NCI-H774 (cell line): Measurements from ENCODE around the gene RPL36.
"Not testable (repeated sequence)": the region's sequence is repeated elsewhere in the genome, so short reads cannot be mapped to it uniquely, and the experiment has no call there.

Source experiments
- DNase-seq: peaks from one replicate; lab custom pipeline; 2025; lab: John Stamatoyannopoulos, UW

Gene RPL36

DNA sequence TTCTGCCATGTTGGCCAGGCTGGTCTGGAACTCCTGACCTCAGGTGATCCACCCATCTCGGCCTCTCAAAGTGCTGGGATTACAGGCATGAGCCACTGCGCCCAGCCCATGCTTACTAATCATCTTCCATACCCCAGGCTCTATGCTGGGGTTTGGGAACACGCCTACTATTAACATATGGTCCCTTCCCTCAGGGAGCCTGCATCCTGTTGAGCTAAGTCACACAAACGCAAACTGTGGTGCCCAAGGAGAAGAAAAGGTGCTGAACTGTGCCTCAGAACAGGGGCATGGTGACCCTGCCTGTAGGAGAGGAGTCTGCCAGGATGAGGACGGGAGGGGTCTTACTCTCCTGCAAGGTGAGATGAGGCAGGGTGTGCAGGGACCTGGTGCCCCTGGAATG is 15.4 kb upstream of the RPL36 start:
- no peak for DNase-seq

DNA sequence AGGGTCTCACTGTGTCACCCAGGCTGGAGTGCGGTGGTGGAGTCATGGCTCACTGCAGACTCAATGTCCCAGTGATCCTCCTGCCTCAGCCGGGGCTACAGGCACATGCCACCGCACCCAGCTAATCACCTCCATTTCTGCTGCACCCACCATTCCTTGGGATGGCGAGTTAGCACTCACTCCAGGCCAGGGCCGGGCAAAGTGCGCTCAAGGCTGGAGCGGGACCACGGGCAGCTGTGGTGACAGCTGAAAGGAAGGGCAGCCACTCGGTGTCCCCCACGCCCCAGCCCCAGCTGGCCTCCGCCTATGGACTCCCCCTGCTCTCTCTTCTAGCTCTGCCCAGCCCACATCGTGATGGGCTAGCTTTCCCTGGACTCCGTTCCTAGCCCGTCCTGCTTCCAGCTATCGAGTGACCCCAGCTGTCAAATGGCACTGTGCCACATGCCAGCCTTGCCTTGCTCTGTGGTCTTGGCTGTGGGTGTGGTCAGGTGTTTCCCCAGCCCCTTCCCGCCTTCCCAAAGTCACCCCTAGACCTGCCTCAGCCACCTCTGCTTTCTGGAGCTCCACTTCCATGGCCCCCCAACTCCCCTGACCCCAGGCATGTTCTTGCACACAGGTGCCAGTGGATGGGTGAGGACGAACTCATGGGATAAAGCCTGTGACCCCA is 13.9 kb upstream of the RPL36 start:
- no peak for DNase-seq

DNA sequence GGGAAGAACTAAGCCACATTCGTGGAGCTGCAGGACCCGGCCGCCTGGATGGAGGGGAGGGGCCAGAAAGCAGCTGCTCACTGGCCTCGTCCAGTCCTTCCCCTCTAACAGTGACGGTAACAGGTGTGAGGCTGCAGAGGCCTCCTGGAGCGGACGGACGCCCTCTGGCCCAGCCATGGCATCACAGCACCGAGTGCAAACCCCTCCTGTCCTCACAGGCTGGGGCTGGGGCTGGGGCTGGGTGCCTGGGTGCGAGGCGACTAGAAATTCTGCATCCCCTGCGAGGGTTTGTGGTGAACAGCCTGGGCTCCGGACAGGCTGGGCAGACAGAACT is 13.4 kb upstream of the RPL36 start:
- no peak for DNase-seq

DNA sequence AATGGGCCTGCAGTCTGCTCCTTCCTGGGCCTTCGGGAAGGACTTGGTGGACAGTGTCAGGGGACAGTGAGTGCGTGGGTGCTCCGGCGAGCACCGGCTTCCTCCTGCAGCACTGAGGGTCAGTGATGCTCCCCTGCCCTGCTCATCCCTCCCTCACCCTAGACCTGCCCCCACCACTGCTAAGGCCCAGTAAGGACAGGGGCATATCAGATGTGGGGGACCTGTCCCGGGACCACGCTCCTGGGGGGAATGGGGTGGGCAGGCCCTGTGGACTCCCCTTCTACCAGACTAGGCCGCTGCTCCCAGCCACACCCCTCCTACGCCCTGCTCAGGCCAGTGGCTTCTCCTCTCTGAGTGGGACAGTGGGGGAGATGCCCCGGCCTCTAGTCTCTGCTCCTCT is 13.0 kb upstream of the RPL36 start:
- DNase-seq: no peak

DNA sequence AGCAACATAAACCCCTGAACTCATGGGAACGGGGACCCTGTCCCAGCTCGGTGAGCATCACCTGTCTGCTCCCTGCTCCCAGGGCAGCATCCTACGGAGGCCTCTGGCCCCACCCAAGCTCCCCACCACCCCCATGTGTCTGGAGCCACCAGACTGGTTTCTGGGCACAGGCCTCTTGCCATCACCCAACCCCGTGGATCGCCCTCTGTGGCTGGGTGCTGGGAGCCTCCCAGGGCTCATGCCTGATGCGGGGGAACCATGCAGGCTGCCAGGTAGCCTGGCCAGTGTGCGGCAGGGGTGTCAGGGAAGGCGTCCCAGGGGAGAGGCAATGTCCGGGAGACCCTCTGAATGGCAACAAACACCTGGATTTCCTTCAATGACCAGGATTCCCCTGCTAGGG is 12.5 kb upstream of the RPL36 start:
- DNase-seq: no peak

DNA sequence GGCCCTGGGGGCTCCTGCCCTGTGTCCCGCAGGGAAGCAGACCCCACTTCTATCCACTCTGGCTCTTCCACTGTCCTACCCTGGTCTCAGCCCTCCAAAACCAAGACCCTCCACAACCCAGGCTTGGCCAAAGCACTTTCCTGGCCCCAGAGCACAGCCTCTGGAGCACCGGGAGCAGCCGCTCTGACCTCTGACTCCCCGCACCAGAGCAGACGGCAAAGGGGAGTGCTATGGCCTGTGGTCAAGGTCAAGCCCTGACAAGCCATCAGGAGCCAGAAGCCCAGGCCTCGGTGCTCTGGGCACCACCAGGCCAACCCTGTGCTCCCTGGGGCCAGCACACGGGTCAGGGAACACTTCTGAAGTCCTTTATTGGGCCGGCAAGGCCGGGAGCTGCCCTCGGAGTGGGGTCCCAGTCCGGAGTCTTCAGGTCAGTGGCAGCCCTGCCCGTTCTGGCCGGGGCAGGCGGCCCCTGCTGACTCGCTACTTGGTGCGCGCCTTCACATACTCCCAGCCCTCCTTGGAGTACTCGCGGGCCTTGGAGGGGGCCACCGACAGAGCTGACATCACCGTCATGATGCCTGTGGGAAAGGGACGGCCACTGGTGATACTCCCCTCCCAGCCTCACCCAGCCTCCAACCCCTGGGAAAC is 11.9 kb upstream of the RPL36 start:
- DNase-seq: no peak

DNA sequence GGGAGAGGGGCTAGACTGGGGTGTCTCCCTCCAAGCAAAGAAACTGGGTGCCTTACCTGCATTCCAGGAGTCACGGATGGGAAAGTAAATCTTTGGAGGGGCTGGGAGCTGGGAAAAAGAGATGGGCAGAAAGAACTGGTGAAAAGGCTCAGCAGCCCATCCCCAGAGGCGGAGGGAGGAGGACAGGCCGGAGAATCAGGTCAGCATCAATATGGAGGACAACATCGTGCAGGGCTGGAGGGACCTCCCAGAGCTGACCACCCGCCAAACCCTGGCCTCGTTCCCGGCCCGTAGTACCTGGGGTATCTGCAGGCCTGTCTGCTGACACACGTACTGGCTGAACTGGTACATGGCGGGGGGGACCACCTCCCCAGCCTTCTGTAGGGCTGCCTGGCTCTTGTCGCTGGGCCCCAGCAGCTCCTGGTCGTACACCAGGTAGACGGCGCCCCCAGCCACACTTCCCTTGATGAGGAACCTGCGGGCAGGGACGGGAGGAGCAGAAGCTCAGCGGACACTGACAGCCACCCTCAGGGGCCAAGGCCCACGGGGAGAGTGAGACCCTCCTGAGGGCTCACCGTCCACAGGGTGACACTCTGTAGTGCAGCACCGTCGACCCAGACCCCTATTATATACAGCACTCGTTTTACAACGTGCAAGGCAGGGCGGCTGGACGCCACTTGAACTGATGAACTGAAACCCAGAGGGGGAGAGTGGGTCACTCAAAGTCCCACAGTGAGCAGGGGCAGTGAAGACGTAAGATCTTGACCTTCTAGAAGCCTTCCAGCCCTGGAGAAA is 10.6 kb upstream of the RPL36 start:
- no peak for DNase-seq

DNA sequence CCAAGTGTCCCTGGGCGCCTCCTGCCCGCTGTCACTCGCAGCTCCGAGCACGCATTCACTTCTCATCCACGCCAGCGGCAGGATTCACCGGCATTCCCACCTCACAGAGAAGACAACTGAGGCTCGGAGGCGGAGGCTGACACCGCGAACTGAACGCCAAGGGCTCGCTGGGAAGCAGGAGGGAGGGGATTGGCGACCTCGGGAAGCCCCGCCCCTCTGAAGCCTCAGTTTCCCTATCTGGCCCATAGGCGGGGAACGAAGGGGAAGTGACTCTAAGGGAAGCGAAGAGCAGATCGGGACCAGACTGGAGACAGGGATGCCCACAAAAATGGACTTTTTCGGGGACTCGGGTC is 10.0 kb upstream of the RPL36 start:
- DNase-seq: no peak

DNA sequence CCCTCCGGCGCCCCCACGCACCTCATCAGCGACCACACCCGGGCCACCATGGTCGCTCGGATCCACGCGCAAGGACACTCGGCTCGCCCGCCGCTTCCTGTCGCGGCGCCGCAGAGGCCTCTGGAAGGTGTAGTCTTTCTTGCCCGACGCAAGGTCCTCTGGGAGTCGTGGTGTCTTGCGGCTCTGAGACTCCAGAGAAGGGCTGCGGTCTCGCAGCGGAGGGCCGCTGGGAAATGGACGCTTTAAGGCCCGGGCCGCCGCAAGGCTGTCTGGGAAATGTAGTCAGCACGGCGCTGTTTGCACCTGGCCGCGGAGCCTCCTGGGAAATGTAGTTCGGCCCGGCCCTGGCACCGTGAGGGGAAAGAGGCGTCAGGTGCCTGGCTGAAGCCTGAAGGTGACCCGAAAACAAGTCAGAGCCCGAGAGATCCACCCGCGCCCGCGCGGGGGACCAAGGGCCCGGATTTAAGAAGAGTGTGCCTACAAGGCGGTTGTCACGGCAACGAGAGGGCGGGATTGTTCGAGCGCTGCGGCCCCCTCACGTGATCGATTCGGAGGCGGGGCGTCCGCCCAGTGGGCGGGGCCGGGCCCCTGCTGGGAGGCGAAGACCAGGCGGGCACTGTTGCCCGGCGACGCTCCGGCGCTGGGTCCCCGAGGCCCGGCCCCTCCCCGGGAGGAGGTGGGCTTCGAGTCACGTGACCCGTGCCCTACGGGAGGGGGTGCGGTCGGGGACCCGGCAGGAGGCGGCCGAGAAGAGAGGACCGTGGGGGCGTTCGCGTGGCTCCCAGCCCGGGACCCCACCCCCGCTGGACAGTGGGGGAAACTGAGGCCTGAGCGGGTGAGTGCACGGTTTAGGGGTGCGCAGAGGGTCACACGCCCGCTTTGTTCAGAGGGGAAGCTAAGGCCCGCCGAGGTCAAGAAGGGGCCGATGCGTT is 9.4 kb upstream of the RPL36 start, which contains the start of the genes HSD11B1L and MICOS13:
HSD11B1L (plus strand) TSS at position 591 of the 932 bp plus-strand sequence. CDS start 3,806 bp downstream, outside the sequence.
MICOS13 (minus strand) TSS at position 80 of the 932 bp plus-strand sequence; CDS start at position 50, 30 bp downstream.
- peak; percentile 96 for DNase-seq

DNA sequence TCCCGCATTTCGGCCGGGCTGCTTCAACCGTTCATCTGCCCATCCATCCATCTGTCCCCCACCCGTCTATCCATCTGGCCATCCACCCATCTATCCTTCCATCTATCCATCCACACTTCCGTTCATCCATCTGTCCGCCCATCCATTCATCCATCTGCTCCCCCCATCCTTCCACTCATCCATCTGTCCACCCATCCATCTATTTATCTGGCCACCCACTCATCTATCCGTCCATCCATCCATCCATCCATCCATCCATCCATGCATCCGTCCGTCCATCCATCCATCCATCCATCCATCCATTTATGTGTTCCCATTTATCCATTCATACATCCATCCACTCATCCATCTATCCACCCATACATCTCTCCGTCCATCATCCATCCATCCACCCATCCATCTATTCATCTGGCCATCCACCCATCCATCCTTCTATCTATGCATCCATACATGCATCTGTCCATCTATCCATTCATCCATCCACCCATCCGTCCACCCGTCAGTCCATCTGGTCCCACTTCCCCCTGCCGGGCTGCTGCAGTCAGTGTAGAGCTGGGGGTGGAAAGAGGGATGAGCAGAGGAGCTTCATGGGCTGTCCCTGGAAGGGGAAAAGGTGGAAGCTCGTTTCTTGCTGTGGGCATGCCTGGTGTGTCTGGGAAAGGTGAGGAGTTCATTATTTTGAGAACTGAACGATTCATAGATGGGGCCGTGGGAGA is 8.5 kb upstream of the RPL36 start:
- no peak for DNase-seq

DNA sequence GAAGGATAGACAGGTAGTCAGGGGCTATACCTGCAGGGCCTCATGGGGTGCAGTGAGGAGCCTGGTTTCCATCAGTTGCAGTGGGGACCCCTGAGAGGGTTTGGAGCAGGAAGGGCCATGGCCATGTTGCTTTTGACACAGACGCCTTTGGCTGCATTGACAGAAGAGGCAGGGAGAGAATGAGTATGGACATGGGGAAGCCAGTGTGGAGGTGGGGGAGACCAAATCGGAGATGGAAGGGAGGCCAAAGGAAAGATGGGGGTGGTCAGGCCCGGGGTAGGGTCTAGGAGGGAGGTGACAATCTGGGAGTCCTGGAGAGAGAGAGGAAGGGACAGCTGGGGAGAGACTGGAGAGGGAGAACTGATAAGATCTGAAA is 8.0 kb upstream of the RPL36 start:
- DNase-seq: no peak

DNA sequence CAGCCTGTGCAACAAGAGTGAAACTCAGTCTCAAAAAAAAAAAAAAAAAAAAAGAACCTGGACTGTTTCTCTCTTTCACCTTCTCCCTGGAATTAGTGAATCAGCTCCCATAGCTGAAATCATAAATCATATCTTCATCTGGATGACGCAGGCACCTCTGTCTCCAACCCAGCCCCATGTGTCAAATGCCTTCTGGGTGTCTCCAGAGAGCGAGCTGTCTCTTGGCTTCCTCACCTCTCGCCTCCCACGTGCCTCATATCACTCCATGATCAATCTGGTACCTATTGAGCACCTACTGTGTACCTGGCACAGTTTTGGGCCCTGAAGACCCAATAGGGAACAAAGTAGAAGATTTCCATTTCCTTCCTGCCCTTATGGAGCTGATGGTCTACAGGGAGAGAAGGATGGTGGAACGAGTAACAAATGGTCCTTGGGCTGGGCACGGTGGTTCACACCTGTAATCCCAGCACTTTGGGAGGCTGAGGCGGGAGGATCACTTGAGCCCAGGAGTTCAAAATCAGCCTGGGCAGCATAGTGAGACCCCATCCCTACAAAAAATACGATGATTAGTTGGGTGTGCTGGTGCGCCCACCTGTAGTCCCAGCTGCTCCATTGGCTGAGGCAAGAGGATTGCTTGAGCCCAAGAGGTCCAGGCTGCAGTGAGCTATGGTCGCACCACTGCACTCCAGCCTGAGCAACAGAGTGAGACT is 6.8 kb upstream of the RPL36 start:
- DNase-seq: no peak

DNA sequence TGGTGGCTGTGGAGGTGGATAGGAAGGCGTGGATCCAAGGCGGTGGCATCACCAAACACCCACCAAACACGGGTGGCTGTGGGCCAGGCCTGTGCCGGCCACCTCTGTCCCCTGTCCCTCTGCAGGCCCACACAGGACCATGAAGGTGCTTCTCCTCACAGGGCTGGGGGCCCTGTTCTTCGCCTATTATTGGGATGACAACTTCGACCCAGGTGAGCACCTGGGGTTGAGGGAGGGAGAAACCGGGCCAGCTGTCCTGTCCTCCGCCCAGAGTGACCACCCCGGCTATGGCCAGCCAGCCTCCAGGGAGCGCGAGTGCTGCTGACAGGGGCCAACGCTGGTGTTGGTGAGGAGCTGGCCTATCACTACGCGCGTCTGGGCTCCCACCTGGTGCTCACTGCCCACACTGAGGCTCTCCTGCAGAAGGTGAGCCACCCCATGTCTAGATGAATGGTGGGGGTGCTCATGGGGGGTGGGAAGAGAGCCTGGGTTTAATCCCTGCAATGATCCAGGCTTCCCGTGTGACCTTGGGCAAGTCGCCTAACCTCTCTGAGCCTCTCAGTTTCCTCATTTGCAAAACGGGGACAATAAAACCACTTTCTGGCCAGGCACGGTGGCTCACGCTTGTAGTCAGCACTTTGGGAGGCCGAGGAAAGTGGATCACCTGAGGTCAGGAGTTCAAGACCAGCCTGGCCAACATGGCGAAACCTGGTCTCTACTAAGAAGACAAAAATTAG is 5.2 kb upstream of the RPL36 start:
- no peak for DNase-seq

DNA sequence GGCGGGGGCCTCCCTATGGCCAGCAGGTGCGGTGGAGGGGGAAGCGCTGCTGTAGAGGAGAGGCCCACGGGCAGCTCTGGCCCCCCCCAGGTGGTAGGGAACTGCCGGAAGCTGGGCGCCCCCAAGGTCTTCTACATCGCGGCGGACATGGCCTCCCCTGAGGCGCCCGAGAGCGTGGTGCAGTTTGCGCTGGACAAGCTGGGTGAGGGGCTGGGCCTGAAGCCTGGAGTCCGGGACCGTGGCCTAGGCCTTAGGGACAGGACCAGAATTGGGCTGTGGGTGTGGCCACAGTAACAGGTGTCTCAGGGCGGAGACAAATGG is 3.8 kb upstream of the RPL36 start:
- DNase-seq: no peak

DNA sequence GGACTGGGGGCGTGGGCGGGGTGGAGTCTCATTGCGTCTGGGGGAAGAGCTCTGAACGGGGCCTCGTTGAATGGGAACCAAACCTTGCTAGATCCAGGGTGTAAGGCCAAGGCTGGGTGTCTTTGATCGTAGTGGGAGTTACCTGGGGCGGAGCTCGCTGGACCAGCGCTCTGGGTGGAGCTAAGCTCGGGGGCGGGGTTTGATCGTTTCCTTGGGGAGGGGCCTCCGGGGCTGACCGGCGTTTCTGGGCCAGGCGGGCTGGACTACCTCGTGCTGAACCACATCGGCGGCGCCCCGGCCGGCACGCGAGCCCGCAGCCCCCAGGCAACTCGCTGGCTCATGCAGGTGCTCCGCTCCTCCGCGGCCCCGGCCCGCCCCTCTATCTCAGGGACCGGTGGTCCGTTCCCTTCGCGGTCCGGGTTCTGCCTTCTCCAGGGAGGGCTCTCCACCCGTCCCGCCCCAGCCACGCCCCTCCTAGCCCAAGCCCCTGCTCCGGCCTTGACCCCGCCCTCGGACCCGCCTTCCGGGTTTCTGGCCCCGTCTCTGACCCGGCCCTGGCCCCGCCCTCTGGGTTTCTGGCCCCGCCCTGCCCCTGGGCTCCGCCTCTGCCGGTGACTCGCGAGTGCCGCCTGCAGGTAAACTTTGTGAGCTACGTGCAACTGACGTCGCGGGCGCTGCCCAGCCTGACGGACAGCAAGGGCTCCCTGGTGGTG is 3.3 kb upstream of the RPL36 start:
- DNase-seq: peak; percentile 92

DNA sequence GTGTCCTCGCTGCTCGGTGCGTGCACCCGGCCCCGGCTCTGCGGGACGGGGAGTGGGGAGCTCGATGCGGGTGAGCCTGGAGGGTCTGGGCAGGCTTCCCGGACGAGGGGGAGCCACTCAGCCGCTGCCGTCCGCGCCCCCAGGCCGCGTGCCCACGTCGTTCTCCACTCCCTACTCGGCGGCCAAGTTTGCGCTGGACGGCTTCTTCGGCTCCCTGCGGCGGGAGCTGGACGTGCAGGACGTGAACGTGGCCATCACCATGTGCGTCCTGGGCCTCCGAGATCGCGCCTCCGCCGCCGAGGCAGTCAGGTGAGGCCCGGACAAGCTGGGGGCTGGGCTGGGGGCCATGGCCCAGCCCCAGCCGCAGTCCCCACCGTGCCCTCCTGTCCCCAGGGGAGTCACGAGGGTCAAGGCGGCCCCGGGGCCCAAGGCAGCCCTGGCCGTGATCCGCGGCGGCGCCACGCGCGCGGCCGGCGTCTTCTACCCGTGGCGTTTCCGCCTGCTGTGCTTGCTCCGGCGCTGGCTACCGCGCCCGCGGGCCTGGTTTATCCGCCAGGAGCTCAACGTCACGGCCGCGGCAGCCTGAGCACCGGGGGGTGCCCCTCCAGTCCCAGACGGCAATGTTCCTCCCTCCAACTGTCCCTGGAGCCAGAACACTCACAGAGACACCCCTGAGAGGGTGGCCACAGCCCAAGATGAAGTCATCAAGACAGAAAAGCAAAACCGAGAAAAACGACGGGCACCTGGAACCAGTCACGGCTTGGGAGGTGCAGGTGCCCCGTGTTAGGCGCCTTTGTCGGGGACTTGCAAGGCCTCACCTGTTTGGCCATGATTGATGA is 2.5 kb upstream of the RPL36 start:
- no peak for DNase-seq

DNA sequence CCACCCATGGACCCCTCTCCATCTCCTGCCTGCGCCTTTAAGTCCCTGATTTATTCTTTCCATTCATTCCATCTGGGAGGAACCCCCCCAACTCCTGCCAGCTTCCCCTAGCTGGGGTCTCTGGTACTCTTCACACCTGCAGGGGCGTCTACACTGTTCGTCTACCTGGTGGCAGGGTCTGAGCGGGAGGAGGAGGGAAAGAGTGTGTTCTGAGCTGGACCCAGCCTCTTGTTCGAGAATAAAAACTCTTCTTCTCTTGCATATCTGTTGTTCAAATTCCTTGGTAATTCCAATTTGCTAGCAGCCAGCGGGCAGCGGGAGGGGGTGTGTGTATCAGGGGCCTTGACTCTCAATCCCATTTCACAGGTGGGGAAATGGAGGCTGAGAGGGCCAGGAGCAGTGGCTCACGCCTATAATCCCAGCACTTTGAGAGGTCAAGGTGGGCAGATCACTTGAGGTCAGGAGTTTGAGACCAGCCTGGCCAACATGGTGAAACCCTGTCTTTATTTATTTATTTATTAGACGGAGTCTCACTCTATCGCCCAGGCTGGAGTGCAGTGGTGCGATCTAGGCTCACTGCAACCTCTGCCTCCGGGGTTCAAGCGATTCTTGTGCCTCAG is 1.7 kb upstream of the RPL36 start:
- not testable (repeated sequence) for DNase-seq
